Fibroblast of lung (primary cell): ENCODE results near the gene STX8. TPM values are rescaled to one million over a fixed set of nuclear protein-coding genes. Genes with fewer than 3 reads are reported as not detected.
A peak's percentile ranks its signal among the peaks of the same experiment; 100 is the strongest.

Source experiments
- DNase-seq, 2 donors: peaks; one replicate each; pipeline versions ENCODE4 v3.0.0 to v3.0.0-alpha.2; 2010; ENCODE audit warnings: low read depth in 2 of 2
- H2AFZ ChIP-seq: 2 replicates; pipeline ENCODE4 v1.5.1; 2012; ENCODE audit warnings: low read length, control low read depth, inconsistent platforms
- H3K27ac ChIP-seq: 2 replicates; pipeline ENCODE4 v1.5.1; 2011; ENCODE audit warnings: low read length, control low read depth; ENCODE audit not compliant: insufficient read depth
- H3K27me3 ChIP-seq: 2 replicates; pipeline ENCODE4 v1.5.1; 2011; ENCODE audit warnings: mild to moderate bottlenecking, low read length; ENCODE audit not compliant: control insufficient read depth, insufficient read depth
- H3K36me3 ChIP-seq: 2 replicates; pipeline ENCODE4 v1.5.1; 2011; ENCODE audit warnings: low read length; ENCODE audit not compliant: control insufficient read depth, insufficient read depth
- H3K4me1 ChIP-seq: 2 replicates; pipeline ENCODE4 v1.5.1; 2011; ENCODE audit warnings: low read length; ENCODE audit not compliant: control insufficient read depth, insufficient read depth; ENCODE audit errors: extremely low read depth
- H3K4me2 ChIP-seq: 2 replicates; pipeline ENCODE4 v1.5.1; 2011; ENCODE audit warnings: low read length, control low read depth; ENCODE audit not compliant: insufficient read depth; ENCODE audit errors: extremely low read depth
- H3K4me3 ChIP-seq, 4 experiments: fragments of 200-600 bp in 1 of 4; sonication (generic) in 1 of 4; replicated peaks in 1 of 4; 2 replicates each; pipeline ENCODE4 v1.5.1; 2011 to 2016; ENCODE audit warnings: low read length in 4 of 4, low read depth in 3 of 4, mild to moderate bottlenecking in 3 of 4, control low read depth in 2 of 4, inconsistent platforms in 1 of 4, mixed read lengths in 1 of 4; ENCODE audit not compliant: insufficient read depth in 1 of 4; ENCODE audit errors: control extremely low read depth in 1 of 4
- H3K79me2 ChIP-seq: 2 replicates; pipeline ENCODE4 v1.5.1; 2012; ENCODE audit warnings: mild to moderate bottlenecking, low read length, inconsistent platforms; ENCODE audit not compliant: control insufficient read depth, insufficient read depth
- H3K9ac ChIP-seq: 2 replicates; pipeline ENCODE4 v1.5.1; 2011; ENCODE audit warnings: mild to moderate bottlenecking, low read length, control low read depth; ENCODE audit not compliant: insufficient read depth
- H3K9me3 ChIP-seq: 2 replicates; pipeline ENCODE4 v1.5.1; 2012; ENCODE audit warnings: low read depth, low read length; ENCODE audit not compliant: control insufficient read depth, insufficient read depth
- H4K20me1 ChIP-seq: 2 replicates; pipeline ENCODE4 v1.5.1; 2011; ENCODE audit warnings: low read length; ENCODE audit not compliant: control insufficient read depth, insufficient read depth; ENCODE audit errors: extremely low read depth
- EZH2 ChIP-seq: IDR thresholded peaks from 2 replicates; pipeline ENCODE4 v1.5.1; 2012; ENCODE audit warnings: low read length, control low read depth, mild to moderate bottlenecking; ENCODE audit errors: missing control alignments
- polyA plus RNA-seq, 2 donors: library from polyadenylated mRNA; depleted of rRNA in 1 of 2; stranded (reverse) in 1 of 2; unstranded in 1 of 2; fragments of >200 nt; gene quantifications; 2 replicates each; pipeline ENCODE4 v1.2.1, GENCODE V29; 2011 to 2012; ENCODE audit warnings: missing spikeins in 1 of 2
- total RNA-seq: library from RNA; depleted of rRNA; stranded (reverse); fragments of >200 nt; gene quantifications from 2 replicates; pipeline ENCODE4 v1.2.1, GENCODE V29; 2014
- TF ChIP-seq, protein P1 (sequence below), 2 donors: IDR thresholded peaks in 1 of 2; conservative IDR thresholded peaks in 1 of 2; 1 replicate in 1 of 2; 2 replicates in 1 of 2; pipeline ENCODE4 v1.5.1; 2011 to 2012; ENCODE audit warnings: low read length in 2 of 2, control low read depth in 1 of 2, inconsistent platforms in 1 of 2, low read depth in 1 of 2, mild to moderate bottlenecking in 1 of 2

STX8 gene
- total and polyA plus RNA-seq, 2 donors (not counting 1 experiment from before 2014, with no cell fraction given): 84.7 to 128 TPM

DNA sequence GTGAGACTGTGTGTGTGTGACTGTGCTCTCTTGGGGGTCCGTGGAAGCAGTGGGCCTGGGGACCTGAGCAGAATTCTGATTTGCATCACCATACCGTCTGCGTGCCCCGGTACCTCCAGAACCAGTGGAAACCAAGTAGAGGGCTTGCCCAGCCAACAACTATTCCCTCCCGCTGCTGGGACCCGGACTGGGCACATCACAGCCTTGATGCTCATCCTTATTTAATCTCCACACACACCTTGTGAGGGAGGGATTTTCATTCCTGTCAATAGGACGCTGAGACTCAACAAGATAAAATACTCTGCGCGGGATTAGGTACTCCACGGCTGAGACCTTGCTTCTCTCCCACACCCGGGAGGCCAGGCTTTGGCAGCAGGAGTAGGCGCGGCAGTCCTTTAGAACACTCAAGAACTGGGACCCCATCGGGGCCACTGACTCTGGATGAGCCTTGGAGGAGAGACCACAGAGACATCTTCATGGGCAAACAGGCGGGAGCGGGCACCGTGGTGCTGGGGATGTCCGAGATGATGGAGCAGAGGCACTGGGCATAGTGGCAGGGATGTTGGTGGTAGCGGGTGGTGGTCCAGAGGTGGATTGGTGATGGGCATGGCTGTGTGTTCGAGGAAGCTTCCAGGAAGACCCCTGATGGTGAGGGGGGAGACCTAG, 346.3 kb downstream of the STX8 start:
- peaks cover 4% of the 10 kb centered on the region for H3K4me1 ChIP-seq
- no peaks in the 10 kb centered on the region for H3K36me3 ChIP-seq
- no peaks in the 10 kb centered on the region for H4K20me1 ChIP-seq
- H3K4me3 ChIP-seq: no peak overlapping the region
- no peak overlapping the region for H3K4me2 ChIP-seq
- no peak overlapping the region for H3K9ac ChIP-seq
- no peak for TF ChIP-seq EZH2
- TF ChIP-seq, protein P1, sequence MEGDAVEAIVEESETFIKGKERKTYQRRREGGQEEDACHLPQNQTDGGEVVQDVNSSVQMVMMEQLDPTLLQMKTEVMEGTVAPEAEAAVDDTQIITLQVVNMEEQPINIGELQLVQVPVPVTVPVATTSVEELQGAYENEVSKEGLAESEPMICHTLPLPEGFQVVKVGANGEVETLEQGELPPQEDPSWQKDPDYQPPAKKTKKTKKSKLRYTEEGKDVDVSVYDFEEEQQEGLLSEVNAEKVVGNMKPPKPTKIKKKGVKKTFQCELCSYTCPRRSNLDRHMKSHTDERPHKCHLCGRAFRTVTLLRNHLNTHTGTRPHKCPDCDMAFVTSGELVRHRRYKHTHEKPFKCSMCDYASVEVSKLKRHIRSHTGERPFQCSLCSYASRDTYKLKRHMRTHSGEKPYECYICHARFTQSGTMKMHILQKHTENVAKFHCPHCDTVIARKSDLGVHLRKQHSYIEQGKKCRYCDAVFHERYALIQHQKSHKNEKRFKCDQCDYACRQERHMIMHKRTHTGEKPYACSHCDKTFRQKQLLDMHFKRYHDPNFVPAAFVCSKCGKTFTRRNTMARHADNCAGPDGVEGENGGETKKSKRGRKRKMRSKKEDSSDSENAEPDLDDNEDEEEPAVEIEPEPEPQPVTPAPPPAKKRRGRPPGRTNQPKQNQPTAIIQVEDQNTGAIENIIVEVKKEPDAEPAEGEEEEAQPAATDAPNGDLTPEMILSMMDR (conservative IDR thresholded peaks at IDR 0.05 in 1 of 2, IDR thresholded peaks at IDR 0.05 in 1 of 2; ENCODE audit: low read depth in 1 of 2, low read length in 2 of 2): no peak
- H3K9me3 ChIP-seq: no peaks in the 10 kb centered on the region
- no peaks in the 10 kb centered on the region for H3K79me2 ChIP-seq
- no peak for DNase-seq
- H3K27ac ChIP-seq: peak overlapping the region; percentile 34
- no peak overlapping the region for H2AFZ ChIP-seq
- H3K27me3 ChIP-seq: no peaks in the 10 kb centered on the region

DNA sequence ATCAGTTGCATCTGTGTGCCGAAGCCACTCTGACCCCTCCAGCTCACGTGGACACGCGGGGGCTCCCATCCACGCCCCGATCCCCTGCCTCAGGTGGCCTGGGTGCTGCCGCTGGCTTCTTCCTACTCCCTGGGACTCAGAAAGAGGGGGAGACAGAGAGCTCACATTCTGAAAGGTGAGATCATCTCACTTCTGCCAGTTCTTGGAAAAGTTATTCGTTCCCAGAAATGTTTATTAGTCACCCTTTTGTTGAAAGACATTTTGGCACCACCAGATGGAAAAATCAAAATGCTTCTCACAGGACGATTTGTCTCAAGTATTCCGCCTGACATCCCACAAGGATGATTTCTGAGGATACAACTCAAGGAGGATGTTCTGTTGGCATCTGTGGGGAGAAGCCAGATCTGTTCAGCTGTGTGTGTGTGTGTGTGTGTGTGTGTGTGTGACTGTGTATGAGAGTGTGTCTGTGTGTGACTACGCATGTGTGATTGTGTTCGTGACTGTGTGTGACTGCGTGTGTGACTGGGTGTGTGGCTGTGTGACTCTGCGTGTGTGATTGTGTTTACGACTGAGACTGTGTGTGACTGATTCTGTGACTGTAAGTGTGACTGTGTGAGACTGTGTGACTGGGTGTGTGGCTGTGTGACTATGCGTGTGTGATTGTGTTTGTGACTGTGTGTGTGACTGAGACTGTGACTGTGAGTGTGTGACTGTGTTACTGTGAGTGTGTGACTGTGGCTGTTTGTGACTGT, 347.0 kb downstream of the STX8 start:
- H3K9ac ChIP-seq: no peak overlapping the region
- no peaks in the 10 kb centered on the region for H4K20me1 ChIP-seq
- TF ChIP-seq, protein P1 (conservative IDR thresholded peaks at IDR 0.05 in 1 of 2, IDR thresholded peaks at IDR 0.05 in 1 of 2; ENCODE audit: low read depth in 1 of 2, low read length in 2 of 2): peak in 1 of 2 donors; percentile 8
- TF ChIP-seq EZH2: no peak
- H3K4me3 ChIP-seq: no peak overlapping the region
- no peaks in the 10 kb centered on the region for H3K9me3 ChIP-seq
- H3K27me3 ChIP-seq: no peaks in the 10 kb centered on the region
- H3K27ac ChIP-seq: peak overlapping the region; percentile 34
- peaks cover 4% of the 10 kb centered on the region for H3K4me1 ChIP-seq
- no peaks in the 10 kb centered on the region for H3K79me2 ChIP-seq
- no peak overlapping the region for H3K4me2 ChIP-seq
- H2AFZ ChIP-seq: no peak overlapping the region
- peak; percentile 67 to 98 for DNase-seq
- H3K36me3 ChIP-seq: no peaks in the 10 kb centered on the region

DNA sequence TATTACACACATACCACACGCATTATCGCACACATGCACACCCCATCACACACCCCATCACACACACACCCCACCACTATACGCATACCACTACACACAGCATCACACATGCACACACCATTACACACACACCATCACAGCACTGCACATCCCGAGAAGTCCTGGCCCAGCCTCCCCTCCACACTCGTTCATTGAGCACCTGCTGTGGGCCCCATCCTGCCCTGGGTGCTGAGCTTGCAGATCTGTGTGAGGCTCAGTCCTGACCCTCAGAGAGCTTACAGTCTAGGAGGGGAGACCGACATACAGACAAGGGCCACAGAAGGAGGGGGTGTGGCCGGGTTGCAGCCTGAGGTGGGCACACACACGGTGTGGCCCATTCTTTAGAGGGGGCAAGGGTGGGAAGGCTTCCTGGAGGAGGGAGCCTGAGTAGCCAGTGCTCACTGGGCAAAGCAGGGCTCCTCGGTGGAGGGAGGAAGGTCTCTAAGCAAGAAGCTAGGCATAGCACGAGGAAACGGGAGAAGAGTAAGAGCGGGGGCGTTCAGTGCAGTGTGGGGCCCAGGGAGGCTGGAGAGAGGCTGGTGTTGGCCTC, 347.7 kb downstream of the STX8 start:
- Histone ChIP-seq H3K9me3 (no peaks in the 10 kb centered on the region), H3K36me3 (no peaks in the 10 kb centered on the region), H3K27me3 (no peaks in the 10 kb centered on the region), H3K4me3 (no peak overlapping the region), H4K20me1 (no peaks in the 10 kb centered on the region), H3K4me1 (peaks cover 4% of the 10 kb centered on the region), H3K9ac (no peak overlapping the region), H3K4me2 (no peak overlapping the region), H3K27ac (no peak overlapping the region), H3K79me2 (no peaks in the 10 kb centered on the region), H2AFZ (no peak overlapping the region)
- TF ChIP-seq, protein P1 (conservative IDR thresholded peaks at IDR 0.05 in 1 of 2, IDR thresholded peaks at IDR 0.05 in 1 of 2; ENCODE audit: low read depth in 1 of 2, low read length in 2 of 2): no peak
- TF ChIP-seq EZH2: no peak
- no peak for DNase-seq
